Astrocyte of the spinal cord (primary cell): ENCODE data around the gene SNX25.
"Not testable (repeated sequence)": the region's sequence is repeated elsewhere in the genome, so short reads cannot be mapped to it uniquely, and the experiment has no call there.

Experiments used
- DNase-seq: peaks from one replicate; pipeline ENCODE4 v3.0.0; 2011; ENCODE audit warnings: low read depth, low spot score
- H3K4me3 ChIP-seq: 2 replicates; pipeline ENCODE4 v1.5.1; 2011; ENCODE audit warnings: low read depth, mild to moderate bottlenecking, low read length, moderate library complexity
- CTCF ChIP-seq: IDR thresholded peaks from 2 replicates; pipeline ENCODE4 v1.5.1; 2012; ENCODE audit warnings: low read depth, mild to moderate bottlenecking, low read length, inconsistent platforms
- in situ Hi-C: cut with HindIII; loops from 2 replicates; pipeline ENCODE4 v1.10.0; 2017; ENCODE audit warnings: low sequenced_read_pairs

Gene SNX25

DNA sequence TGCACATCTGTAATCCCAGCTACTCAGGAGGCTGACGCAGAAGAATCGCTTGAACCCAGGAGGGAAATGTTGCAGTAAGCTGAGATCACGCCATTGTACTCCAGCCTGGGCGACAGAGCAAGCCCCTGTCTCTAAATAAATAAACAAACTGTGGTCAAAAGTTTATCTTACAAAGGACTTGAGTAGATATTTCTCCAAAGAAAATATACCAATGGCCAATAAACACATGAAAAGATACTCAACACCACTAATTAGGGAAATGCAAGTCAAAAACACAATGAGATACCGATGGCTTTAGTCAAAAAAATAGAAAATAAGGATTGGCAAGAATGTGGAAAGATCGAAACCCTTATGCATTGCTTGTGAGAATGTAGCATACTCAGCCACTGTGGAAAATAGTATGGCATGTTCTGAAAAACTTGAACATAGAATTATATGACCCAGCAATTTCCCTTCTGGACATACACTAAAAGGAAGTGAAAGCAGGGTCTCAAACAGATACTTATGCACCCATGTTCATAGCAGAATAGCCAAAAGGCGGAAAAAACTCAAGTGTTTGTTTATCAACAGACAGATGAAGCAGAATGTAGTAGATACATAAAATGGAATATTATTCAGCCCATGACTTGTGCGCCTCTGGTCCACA, 3.6 kb upstream of the SNX25 start:
- TF ChIP-seq CTCF: no peak
- H3K4me3 ChIP-seq: no peak overlapping the region
- DNase-seq: no peak
- in situ Hi-C loops: no loop called here

GRCh38 chr4:185207466-185207865, 1.9 kb upstream of the SNX25 start:
- DNase-seq: no peak
- in situ Hi-C loops: no loop called here
- no peak for TF ChIP-seq CTCF
- no peak overlapping the region for H3K4me3 ChIP-seq

- DNase-seq, in situ Hi-C loops: not testable (repeated sequence)
- H3K4me3 ChIP-seq: peak overlapping the region; percentile 78
Measured at GRCh38 chr4:185209852-185210101, 379 bp downstream of the SNX25 start.

- in situ Hi-C loops: no loop called here
- peak; percentile 68 for DNase-seq
- TF ChIP-seq CTCF: no peak
- H3K4me3 ChIP-seq: peak overlapping the region; percentile 78
Measured at GRCh38 chr4:185210102-185210981, 944 bp downstream of the SNX25 start.

DNA sequence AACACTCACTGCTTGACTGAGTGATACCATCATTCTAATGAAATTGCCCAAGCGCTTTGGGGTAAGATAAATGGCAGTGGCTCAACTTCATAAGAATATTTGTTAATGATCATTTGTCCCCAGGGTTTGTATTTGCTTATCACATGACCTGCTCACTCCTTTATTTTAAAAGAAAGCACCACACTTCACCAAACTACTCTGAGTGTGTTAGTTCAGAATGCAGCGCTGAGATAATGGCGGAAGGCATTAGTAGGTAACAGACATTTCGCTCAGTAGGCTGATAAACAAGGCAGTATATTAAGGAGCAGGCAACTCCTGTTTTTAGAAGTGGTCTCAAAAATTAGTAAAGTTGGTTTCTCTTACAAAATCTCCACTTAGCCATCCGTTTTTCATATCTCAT, 1.6 kb downstream of the SNX25 start:
- in situ Hi-C loops: no loop called here
- peak overlapping the region; percentile 78 for H3K4me3 ChIP-seq
- peak; percentile 38 for DNase-seq
- no peak for TF ChIP-seq CTCF

GRCh38 chr4:185211641-185212040, 2.2 kb downstream of the SNX25 start:
- in situ Hi-C loops: no loop called here
- H3K4me3 ChIP-seq: peak overlapping the region; percentile 78
- no peak for DNase-seq
- TF ChIP-seq CTCF: no peak

- DNase-seq: no peak
- no peak for TF ChIP-seq CTCF
- in situ Hi-C loops: no loop called here
- no peak overlapping the region for H3K4me3 ChIP-seq
Measured at GRCh38 chr4:185212581-185212980, 3.2 kb downstream of the SNX25 start.
